H1 (cell line): Measurements from ENCODE around the gene HIC1. TPM values are rescaled to one million over a fixed set of nuclear protein-coding genes. Genes with fewer than 3 reads are reported as not detected.

Experiments
- CHD7 ChIP-seq: fragments of 300-600 bp; sonication (generic); IDR thresholded peaks from 2 replicates; pipeline ENCODE4 v1.7.1; 2012; ENCODE audit warnings: low read length, moderate library complexity, mild to moderate bottlenecking, inconsistent platforms; ENCODE audit not compliant: insufficient replicate concordance
- NRF1 ChIP-seq: IDR thresholded peaks from 2 replicates; pipeline ENCODE4 v1.6.1; 2011; ENCODE audit warnings: mild to moderate bottlenecking, low read depth, low read length, improper control_type of control experiment
- POLR2A ChIP-seq, 2 experiments: IDR thresholded peaks; 1 replicate in 1 of 2; 2 replicates in 1 of 2; pipeline ENCODE4 v1.6.1; 2011; ENCODE audit warnings: low read depth in 2 of 2, low read length in 2 of 2, mild to moderate bottlenecking in 2 of 2; ENCODE audit errors: control extremely low read depth in 1 of 2
- ZNF274 ChIP-seq: IDR thresholded peaks from 2 replicates; pipeline ENCODE4 v1.7.0; 2012; ENCODE audit warnings: low read length, borderline replicate concordance; ENCODE audit errors: extremely low read depth
- polyA plus RNA-seq, 7 experiments: library from polyadenylated mRNA; depleted of rRNA in 3 of 7; stranded (reverse) in 5 of 7; unstranded in 2 of 7; fragments of >200 nt in 5 of 7; fragments of 200-250 nt in 2 of 7; gene quantifications; 1 replicate in 5 of 7; 2 replicates in 1 of 7; 4 replicates in 1 of 7; pipeline versions ENCODE4 v1.2.1 to v1.2.3, GENCODE V29; 2011 to 2013; ENCODE audit warnings: missing spikeins in 2 of 7, mixed read lengths in 2 of 7
- total RNA-seq: library from RNA; stranded (reverse); fragmentation: NEBNext Ultra II Directional; extraction: Animal tissue kit (Norgen Biotek cat#: 25700); gene quantifications from 2 replicates; pipeline ENCODE4 v1.2.1, GENCODE V29; 2021

The HIC1 gene
- total and polyA plus RNA-seq, 2 of the 8 experiments (the other 6 are each of a cell fraction or from before 2014, with no cell fraction given): 0.06 to 0.09 TPM

GRCh38 chr17:2047590-2047989 is 7.3 kb upstream of the HIC1 start (continued):
- TF ChIP-seq ZNF274: no peak
- TF ChIP-seq NRF1: no peak
- no peak for TF ChIP-seq CHD7
- no peak for TF ChIP-seq POLR2A (IDR thresholded peaks at IDR 0.05; ENCODE audit: control extremely low read depth in 1 of 2, low read depth in 2 of 2, low read length in 2 of 2)
